GM18861 (cell line): ENCODE results near the gene PSMD14.

Experiments used
- ATAC-seq: cut with Tn5 transposase; IDR thresholded peaks from one replicate; pipeline ENCODE4 v1.9.1; 2021; ENCODE audit not compliant: unreplicated experiment

PSMD14 gene

DNA sequence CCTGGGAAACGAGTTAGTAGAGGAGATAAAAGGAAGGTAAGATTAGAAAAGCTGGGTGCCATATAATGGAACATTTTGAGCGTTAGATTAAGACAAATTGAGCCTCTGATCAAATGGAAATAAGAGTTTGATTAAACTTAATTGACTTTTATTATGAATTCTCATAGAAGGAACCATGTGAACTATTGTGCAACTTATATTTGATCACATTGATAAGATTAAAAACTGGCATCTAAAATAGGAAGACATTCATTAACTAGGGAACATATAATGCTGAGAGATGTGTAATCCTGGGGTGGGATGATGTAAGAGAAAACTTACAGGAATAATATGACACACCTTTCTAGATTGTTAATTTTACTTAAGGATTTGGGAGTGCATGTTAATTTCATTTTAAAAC is 130.4 kb downstream of the PSMD14 start:
- ATAC-seq, result no peak

GRCh38 chr2:161445097-161445496 is 136.9 kb downstream of the PSMD14 start:
- ATAC-seq, result no peak

DNA sequence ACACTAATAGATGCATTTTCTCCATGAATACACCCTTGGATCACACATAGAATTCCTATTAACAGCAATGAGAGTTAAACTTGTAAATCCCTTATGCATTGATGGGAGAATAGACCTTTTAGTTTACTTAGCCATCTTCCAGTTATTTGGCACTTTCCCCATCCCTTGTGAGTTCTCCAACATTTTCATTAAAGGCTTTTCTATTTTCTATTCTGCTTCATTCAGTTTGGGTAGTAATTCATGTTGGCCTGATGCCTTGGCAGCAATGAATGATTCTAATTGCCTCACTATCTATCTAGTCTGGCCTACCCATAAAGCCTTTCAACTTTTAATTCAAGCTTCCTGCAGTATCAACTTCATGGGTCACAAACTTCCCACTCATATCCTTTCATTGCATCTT is 140.2 kb downstream of the PSMD14 start:
- no peak for ATAC-seq
